BJ (cell line): ENCODE measurements around the gene DYDC1. TPM values are rescaled to one million over a fixed set of nuclear protein-coding genes. Genes with fewer than 3 reads are reported as not detected.

Experiments used
- CTCF ChIA-PET: fragments of 350-600 bp; formaldehyde crosslinking; extraction: SDS; loops from one replicate; lab custom pipeline; 2021; ENCODE audit warnings: antibody characterized with exemption, inconsistent platforms; lab: Yijun Ruan, JAX
- POLR2A ChIA-PET: fragments of 300-600 bp; sonication (Branson Sonifier 250); formaldehyde crosslinking; extraction: SDS; loops from one replicate; lab custom pipeline; 2021; ENCODE audit warnings: antibody characterized with exemption; lab: Charles Lee
- DNase-seq: peaks from one replicate; pipeline ENCODE4 v3.0.0-alpha.2; 2011; ENCODE audit warnings: low read depth
- H3K27me3 ChIP-seq: 2 replicates; pipeline ENCODE4 v1.6.0; 2011; ENCODE audit warnings: low read length; ENCODE audit not compliant: control insufficient read depth, insufficient read depth
- H3K36me3 ChIP-seq: 2 replicates; pipeline ENCODE4 v1.5.1; 2011; ENCODE audit warnings: low read length; ENCODE audit not compliant: control insufficient read depth, insufficient read depth
- H3K4me3 ChIP-seq: 2 replicates; pipeline ENCODE4 v1.5.1; 2011; ENCODE audit warnings: low read depth, mild to moderate bottlenecking, control low read depth, low read length
- CTCF ChIP-seq: IDR thresholded peaks from 2 replicates; pipeline ENCODE4 v1.5.1; 2011; ENCODE audit warnings: low read depth, mild to moderate bottlenecking, control low read depth, inconsistent platforms, low read length, moderate library complexity; ENCODE audit not compliant: insufficient read depth
- polyA plus RNA-seq: library from polyadenylated mRNA; depleted of rRNA; stranded (reverse); fragments of >200 nt; gene quantifications from 2 replicates; pipeline ENCODE4 v1.2.3, GENCODE V29; 2011

Gene DYDC1
- polyA plus RNA-seq, 1 experiment = not detected

- ChIA-PET CTCF (no interaction called here), POLR2A (no interaction called here)
- Histone ChIP-seq H3K4me3 (no peak overlapping the region), H3K36me3 (no peaks in the 10 kb centered on the region), H3K27me3 (no peaks in the 10 kb centered on the region)
- TF ChIP-seq CTCF = no peak
- DNase-seq = no peak
These were observed 32.5 kb downstream of the DYDC1 start for GRCh38 chr10:80324086-80324485.

GRCh38 chr10:80323311-80323710 is 33.2 kb downstream of the DYDC1 start:
- DNase-seq = no peak
- no peak for TF ChIP-seq CTCF
- Histone ChIP-seq H3K27me3 (no peaks in the 10 kb centered on the region), H3K4me3 (no peak overlapping the region), H3K36me3 (no peaks in the 10 kb centered on the region)
- ChIA-PET CTCF (no interaction called here), POLR2A (no interaction called here)

GRCh38 chr10:80322711-80323110 is 33.8 kb downstream of the DYDC1 start:
- Histone ChIP-seq H3K36me3 (no peaks in the 10 kb centered on the region), H3K27me3 (no peaks in the 10 kb centered on the region), H3K4me3 (no peak overlapping the region)
- no peak for TF ChIP-seq CTCF
- POLR2A ChIA-PET = no interaction called here
- CTCF ChIA-PET = interaction anchor here (0.6 kb wide), 1 partner anchor 436 kb away, joined by 3 read pairs; no protein-coding TSS in a partner anchor
- no peak for DNase-seq

GRCh38 chr10:80322158-80322557 is 34.4 kb downstream of the DYDC1 start:
- DNase-seq = no peak
- POLR2A ChIA-PET = no interaction called here
- CTCF ChIA-PET = interaction anchor here (0.6 kb wide), 2 partner anchors 436 to 531 kb away, joined by 3 to 4 read pairs; no protein-coding TSS in a partner anchor
- Histone ChIP-seq H3K4me3 (no peak overlapping the region), H3K36me3 (no peaks in the 10 kb centered on the region), H3K27me3 (no peaks in the 10 kb centered on the region)
- no peak for TF ChIP-seq CTCF

- Histone ChIP-seq H3K4me3 (no peak overlapping the region), H3K27me3 (no peaks in the 10 kb centered on the region), H3K36me3 (no peaks in the 10 kb centered on the region)
- ChIA-PET CTCF (interaction anchor here (1.1 kb wide), 1 partner anchor 379 kb away, joined by 3 read pairs; no protein-coding TSS in a partner anchor), POLR2A (no interaction called here)
- no peak for DNase-seq
- no peak for TF ChIP-seq CTCF
These were observed 35.4 kb downstream of the DYDC1 start for GRCh38 chr10:80321183-80321582.
